ENCODE data around the gene ADRA2C. TPM values are rescaled to one million over a fixed set of nuclear protein-coding genes. Genes with fewer than 3 reads are reported as not detected.

ADRA2C gene
- polyA plus RNA-seq, 1 donor from 2014 or later: 3.0 TPM

DNA sequence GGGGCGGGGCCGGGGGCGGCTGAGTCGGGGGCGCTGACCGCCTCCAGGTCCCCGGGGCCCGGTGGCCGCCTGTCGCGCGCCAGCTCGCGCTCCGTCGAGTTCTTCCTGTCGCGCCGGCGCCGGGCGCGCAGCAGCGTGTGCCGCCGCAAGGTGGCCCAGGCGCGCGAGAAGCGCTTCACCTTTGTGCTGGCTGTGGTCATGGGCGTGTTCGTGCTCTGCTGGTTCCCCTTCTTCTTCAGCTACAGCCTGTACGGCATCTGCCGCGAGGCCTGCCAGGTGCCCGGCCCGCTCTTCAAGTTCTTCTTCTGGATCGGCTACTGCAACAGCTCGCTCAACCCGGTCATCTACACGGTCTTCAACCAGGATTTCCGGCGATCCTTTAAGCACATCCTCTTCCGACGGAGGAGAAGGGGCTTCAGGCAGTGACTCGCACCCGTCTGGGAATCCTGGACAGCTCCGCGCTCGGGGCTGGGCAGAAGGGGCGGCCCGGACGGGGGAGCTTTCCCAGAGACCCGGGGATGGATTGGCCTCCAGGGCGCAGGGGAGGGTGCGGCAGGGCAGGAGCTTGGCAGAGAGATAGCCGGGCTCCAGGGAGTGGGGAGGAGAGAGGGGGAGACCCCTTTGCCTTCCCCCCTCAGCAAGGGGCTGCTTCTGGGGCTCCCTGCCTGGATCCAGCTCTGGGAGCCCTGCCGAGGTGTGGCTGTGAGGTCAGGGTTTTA is 1.5 kb downstream of the ADRA2C start:
- Histone ChIP-seq H3K9ac (ENCODE audit: low read length) (no peak overlapping the region), H3K4me3 (ENCODE audit: low read length) (no peak overlapping the region), H3K79me2 (replicated peaks; ENCODE audit: insufficient read depth, low read length) (no peaks in the 10 kb centered on the region), H2AFZ (ENCODE audit: low read depth, low read length) (no peak overlapping the region), H3K4me2 (ENCODE audit: low read length) (no peak overlapping the region), H3K36me3 (ENCODE audit: insufficient read depth, low read length) (no peaks in the 10 kb centered on the region), H3K9me3 (ENCODE audit: low read length) (peaks cover 4% of the 10 kb centered on the region), H3K9me2 (ENCODE audit: insufficient read depth, low read length) (no peaks in the 10 kb centered on the region), H3F3A (ENCODE audit: insufficient read depth, low read length, poor library complexity, severe bottlenecking) (no peaks in the 10 kb centered on the region), H3K27ac (ENCODE audit: low read length) (no peak overlapping the region), H3K27me3 (ENCODE audit: insufficient read depth, low read depth, low read length) (peaks cover 24% of the 10 kb centered on the region), H4K20me1 (ENCODE audit: insufficient read depth) (no peaks in the 10 kb centered on the region)
- TF ChIP-seq CTCF (IDR thresholded peaks at IDR 0.05; ENCODE audit: poor library complexity, severe bottlenecking): peak; percentile 28
- no peak for TF ChIP-seq EP300 (conservative IDR thresholded peaks at IDR 0.05; ENCODE audit: poor library complexity, severe bottlenecking)
- TF ChIP-seq MXI1 (conservative IDR thresholded peaks at IDR 0.05; ENCODE audit: poor library complexity, severe bottlenecking): no peak
- no peak for TF ChIP-seq POLR2AphosphoS5 (IDR thresholded peaks at IDR 0.05)
- peak; percentile 34 for TF ChIP-seq SMC3 (conservative IDR thresholded peaks at IDR 0.05; ENCODE audit: poor library complexity)
- TF ChIP-seq TAF1 (IDR thresholded peaks at IDR 0.05; ENCODE audit: low read depth): no peak
- no peak for TF ChIP-seq EZH2 (IDR thresholded peaks at IDR 0.05; ENCODE audit: borderline replicate concordance, insufficient read depth, low read length, poor library complexity, severe bottlenecking)

DNA sequence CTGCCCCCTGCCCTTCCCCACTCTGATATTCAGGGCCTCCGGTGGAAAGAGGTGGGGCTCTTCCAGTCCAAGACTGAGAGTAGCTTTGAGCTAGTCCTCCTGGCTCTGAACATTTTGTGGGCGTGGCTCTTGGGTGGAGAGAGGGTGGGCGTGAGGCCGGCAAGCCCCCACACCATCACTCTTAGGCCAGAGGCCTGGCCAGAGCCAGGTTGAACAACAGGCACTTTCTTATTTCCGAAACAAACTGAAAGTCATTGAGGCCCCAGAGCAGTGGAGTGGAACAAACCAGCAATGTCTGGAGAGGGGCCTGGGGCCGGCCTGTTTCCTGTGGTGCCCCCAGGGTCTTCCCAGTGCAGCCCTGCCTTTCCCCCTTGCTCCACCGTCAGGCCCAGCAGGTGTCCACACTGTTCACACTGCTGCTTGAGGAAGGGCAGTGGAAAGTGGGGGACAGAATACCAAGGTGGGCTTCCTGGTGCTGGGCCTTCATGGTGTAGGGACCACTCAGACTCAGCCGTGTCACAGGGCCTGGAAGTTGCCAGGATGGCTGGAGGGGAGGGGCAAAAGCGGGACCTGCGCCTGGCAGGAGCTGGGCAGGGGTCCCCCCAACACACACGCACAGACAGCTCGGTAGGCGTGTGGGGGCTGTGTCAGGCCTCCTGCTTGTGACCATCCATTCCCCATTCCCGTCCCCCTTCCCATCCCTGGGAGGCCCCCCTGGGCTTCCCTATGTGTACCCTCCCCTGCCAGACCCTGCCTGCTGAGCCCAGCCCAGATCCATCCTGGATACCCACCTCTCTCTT is 2.9 kb downstream of the ADRA2C start:
- H3K4me3 ChIP-seq (ENCODE audit: low read length): no peak overlapping the region
- TF ChIP-seq EZH2 (IDR thresholded peaks at IDR 0.05; ENCODE audit: borderline replicate concordance, insufficient read depth, low read length, poor library complexity, severe bottlenecking): no peak
- no peak overlapping the region for H3K9ac ChIP-seq (ENCODE audit: low read length)
- H3K27ac ChIP-seq (ENCODE audit: low read length): no peak overlapping the region
- no peaks in the 10 kb centered on the region for H3K36me3 ChIP-seq (ENCODE audit: insufficient read depth, low read length)
- H3F3A ChIP-seq (ENCODE audit: insufficient read depth, low read length, poor library complexity, severe bottlenecking): no peaks in the 10 kb centered on the region
- no peak overlapping the region for H3K4me2 ChIP-seq (ENCODE audit: low read length)
- peaks cover 24% of the 10 kb centered on the region for H3K27me3 ChIP-seq (ENCODE audit: insufficient read depth, low read depth, low read length)
- peaks cover 4% of the 10 kb centered on the region for H3K9me3 ChIP-seq (ENCODE audit: low read length)
- no peak overlapping the region for H2AFZ ChIP-seq (ENCODE audit: low read depth, low read length)
- no peaks in the 10 kb centered on the region for H3K79me2 ChIP-seq (replicated peaks; ENCODE audit: insufficient read depth, low read length)
- no peaks in the 10 kb centered on the region for H3K9me2 ChIP-seq (ENCODE audit: insufficient read depth, low read length)
- H4K20me1 ChIP-seq (ENCODE audit: insufficient read depth): no peaks in the 10 kb centered on the region

- TF ChIP-seq TAF1 (IDR thresholded peaks at IDR 0.05; ENCODE audit: low read depth): no peak
- TF ChIP-seq RAD21 (conservative IDR thresholded peaks at IDR 0.05): no peak
- no peak for TF ChIP-seq POLR2AphosphoS5 (IDR thresholded peaks at IDR 0.05)
- TF ChIP-seq EZH2 (IDR thresholded peaks at IDR 0.05; ENCODE audit: borderline replicate concordance, insufficient read depth, low read length, poor library complexity, severe bottlenecking): no peak
- no peak for TF ChIP-seq SMC3 (conservative IDR thresholded peaks at IDR 0.05; ENCODE audit: poor library complexity)
- no peak for TF ChIP-seq EP300 (conservative IDR thresholded peaks at IDR 0.05; ENCODE audit: poor library complexity, severe bottlenecking)
- TF ChIP-seq MXI1 (conservative IDR thresholded peaks at IDR 0.05; ENCODE audit: poor library complexity, severe bottlenecking): no peak
- no peak for TF ChIP-seq REST (IDR thresholded peaks at IDR 0.05; ENCODE audit: borderline replicate concordance)
- TF ChIP-seq CTCF (IDR thresholded peaks at IDR 0.05; ENCODE audit: poor library complexity, severe bottlenecking): no peak
- H4K20me1 ChIP-seq (ENCODE audit: insufficient read depth): no peaks in the 10 kb centered on the region
- peaks cover 4% of the 10 kb centered on the region for H3K9me3 ChIP-seq (ENCODE audit: low read length)
- no peak overlapping the region for H2AFZ ChIP-seq (ENCODE audit: low read depth, low read length)
- peaks cover 24% of the 10 kb centered on the region for H3K27me3 ChIP-seq (ENCODE audit: insufficient read depth, low read depth, low read length)
- H3F3A ChIP-seq (ENCODE audit: insufficient read depth, low read length, poor library complexity, severe bottlenecking): no peaks in the 10 kb centered on the region
- no peak overlapping the region for H3K9ac ChIP-seq (ENCODE audit: low read length)
- H3K27ac ChIP-seq (ENCODE audit: low read length): no peak overlapping the region
- no peaks in the 10 kb centered on the region for H3K79me2 ChIP-seq (replicated peaks; ENCODE audit: insufficient read depth, low read length)
- no peak overlapping the region for H3K4me2 ChIP-seq (ENCODE audit: low read length)
- no peaks in the 10 kb centered on the region for H3K9me2 ChIP-seq (ENCODE audit: insufficient read depth, low read length)
- no peak overlapping the region for H3K4me3 ChIP-seq (ENCODE audit: low read length)
- H3K36me3 ChIP-seq (ENCODE audit: insufficient read depth, low read length): no peaks in the 10 kb centered on the region
Observed at GRCh38 chr4:3769642-3770184, 3.5 kb downstream of the ADRA2C start.

Measured in neural cell (in vitro differentiated cells).